D721Med (cell line): Measurements from ENCODE around the gene MRPL55.

Experiments used
- DNase-seq: peaks from one replicate; pipeline ENCODE4 v3.0.0; 2011; ENCODE audit warnings: low spot score; ENCODE audit not compliant: insufficient read length
- FAIRE-seq: peaks from 2 replicates; lab custom pipeline; 2011; peaks lifted over from hg19 to GRCh38; lab: Jason Lieb, UNC
- TF ChIP-seq, protein P1 (sequence below): IDR thresholded peaks from 2 replicates; pipeline ENCODE4 v1.5.1; 2012; ENCODE audit warnings: mild to moderate bottlenecking, control low read depth; ENCODE audit not compliant: insufficient read depth; ENCODE audit errors: missing control alignments

MRPL55 gene

DNA sequence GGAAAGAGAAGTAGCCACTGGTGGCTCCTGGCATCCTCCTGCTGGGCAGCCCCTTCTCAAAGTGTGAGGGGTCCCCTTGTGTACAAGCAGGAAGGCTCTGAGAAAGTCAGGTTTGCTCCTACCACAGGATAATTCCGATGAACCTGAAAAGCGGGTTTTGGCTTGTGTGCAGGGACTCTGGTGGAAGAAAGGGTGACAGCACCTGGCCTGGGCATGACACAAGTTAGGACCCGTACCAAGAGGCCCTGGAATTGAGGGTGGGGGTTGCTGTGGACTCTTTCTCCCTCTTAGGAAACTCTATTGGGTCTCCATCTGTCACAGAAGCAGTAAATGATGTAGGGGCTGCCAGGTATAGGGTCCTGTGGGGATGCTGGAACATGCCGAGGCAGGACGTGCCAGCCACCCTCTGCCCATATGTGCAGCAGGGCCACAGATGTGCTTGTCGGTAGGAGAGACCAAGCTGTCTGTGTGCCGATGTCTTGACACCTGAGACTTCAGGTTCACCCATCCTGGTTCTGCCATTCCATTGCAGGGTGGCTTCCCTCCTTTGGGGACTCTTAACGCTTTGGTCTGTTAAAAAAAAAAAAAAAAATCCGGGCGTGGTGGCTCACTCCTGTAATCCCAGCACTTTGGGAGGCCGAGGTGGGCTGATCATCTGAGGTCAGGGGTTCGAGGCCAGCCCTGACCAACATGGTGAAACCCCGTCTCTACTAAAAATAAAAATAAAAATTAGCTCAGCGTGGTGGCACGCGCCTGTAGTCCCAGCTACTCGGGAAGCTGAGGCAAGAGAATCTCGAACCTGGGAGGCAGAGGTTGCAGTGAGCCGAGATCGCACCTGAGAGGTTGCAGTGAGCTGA is 15.8 kb downstream of the MRPL55 start:
- FAIRE-seq (no peak), DNase-seq (peak; percentile 21)
- TF ChIP-seq, protein P1, sequence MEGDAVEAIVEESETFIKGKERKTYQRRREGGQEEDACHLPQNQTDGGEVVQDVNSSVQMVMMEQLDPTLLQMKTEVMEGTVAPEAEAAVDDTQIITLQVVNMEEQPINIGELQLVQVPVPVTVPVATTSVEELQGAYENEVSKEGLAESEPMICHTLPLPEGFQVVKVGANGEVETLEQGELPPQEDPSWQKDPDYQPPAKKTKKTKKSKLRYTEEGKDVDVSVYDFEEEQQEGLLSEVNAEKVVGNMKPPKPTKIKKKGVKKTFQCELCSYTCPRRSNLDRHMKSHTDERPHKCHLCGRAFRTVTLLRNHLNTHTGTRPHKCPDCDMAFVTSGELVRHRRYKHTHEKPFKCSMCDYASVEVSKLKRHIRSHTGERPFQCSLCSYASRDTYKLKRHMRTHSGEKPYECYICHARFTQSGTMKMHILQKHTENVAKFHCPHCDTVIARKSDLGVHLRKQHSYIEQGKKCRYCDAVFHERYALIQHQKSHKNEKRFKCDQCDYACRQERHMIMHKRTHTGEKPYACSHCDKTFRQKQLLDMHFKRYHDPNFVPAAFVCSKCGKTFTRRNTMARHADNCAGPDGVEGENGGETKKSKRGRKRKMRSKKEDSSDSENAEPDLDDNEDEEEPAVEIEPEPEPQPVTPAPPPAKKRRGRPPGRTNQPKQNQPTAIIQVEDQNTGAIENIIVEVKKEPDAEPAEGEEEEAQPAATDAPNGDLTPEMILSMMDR: no peak

- no peak for FAIRE-seq
- peak; percentile 15 for DNase-seq
- TF ChIP-seq, protein P1: no peak
Observed at GRCh38 chr1:228092342-228093049, 16.6 kb downstream of the MRPL55 start.

DNA sequence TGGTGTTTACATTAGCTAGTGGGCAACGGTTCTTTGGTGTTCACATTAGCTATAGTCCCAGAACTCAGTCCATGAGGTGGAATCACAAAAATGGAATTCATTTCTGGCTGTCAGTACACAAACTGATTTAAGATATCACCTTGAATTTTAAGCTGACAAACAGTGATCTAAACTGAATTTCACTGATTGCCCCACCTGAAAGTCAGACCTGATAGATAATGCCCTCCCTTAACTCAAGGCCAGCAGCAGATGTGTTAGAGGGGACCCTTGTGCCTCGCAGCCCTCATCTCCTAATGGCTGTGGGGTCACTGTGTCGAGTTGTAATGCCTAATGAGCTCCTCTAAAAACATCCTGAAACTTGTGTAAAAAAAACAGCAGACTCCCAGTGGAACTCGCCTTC is 18.0 kb downstream of the MRPL55 start:
- FAIRE-seq: no peak
- TF ChIP-seq, protein P1: no peak
- peak; percentile 16 for DNase-seq

DNA sequence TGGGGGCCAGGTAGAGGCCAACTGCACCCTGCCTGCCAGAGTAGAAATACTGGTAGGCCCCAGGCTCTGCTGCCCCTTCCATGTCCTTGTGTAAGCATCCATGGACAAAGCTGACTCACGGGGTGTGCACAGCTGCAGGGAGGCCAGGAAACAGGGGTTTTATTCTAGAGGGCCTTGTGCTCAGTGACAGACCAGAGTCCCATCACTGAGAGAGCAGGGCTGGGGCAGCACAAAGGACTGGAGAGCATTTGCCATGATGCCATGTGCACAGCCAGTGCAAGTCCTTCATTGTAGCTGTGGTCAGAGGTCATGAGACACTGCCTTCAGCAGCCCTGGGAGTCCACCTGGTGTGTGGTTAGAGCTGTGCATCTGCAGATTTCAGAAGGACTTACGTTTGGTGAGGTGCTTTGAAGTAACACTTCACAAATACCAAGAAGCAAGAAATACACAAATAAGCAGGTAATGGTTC is 18.5 kb downstream of the MRPL55 start:
- FAIRE-seq (no peak), DNase-seq (peak; percentile 25)
- TF ChIP-seq, protein P1: no peak

DNA sequence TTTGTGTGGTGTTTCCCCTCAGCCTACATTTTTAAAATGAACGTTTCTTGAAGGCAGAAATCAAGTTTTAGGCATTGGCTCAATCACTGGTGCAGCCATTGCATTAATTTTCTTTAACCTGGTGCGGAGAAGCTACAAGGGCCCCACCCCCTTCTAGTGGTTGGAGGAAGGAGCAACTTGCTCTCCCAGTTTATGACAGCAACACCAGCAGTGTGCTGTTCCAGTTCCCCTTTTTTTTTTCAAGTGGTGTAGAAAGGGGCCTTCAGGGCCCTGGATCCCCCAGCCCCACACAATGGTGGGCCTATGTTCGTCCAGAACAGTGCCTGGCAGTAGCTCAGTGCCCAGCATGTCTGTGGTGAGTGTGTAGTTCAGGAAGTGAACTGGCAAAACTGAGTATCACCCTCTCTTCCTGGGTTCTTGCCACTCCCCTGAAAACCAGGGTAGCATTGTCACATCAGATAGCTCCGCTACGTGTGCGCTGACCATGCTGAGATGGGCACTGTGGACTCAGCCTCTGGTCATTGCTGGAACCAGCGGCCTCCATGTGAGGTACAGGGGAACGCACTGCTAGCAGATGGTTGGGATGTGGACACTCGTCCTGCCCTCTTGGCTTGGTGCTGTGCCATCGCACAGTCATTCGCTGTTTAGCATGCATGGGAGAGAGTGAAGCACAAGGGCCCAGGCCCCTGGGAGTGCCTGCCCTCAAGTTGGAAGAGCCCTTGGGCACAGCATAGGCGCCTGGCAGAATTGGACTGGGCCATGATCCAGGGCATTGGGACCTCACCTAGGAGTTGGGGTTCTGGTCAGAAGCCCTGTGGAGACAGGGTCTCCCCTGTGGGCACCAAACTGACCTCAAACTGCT is 19.3 kb downstream of the MRPL55 start:
- no peak for DNase-seq
- no peak for FAIRE-seq
- TF ChIP-seq, protein P1: no peak

GRCh38 chr1:228088586-228089498 is 20.3 kb downstream of the MRPL55 start:
- DNase-seq: no peak
- TF ChIP-seq, protein P1: no peak
- no peak for FAIRE-seq
